Left lung (tissue), 10 donors: ENCODE data around the gene AP5Z1. TPM values are rescaled to one million over a fixed set of nuclear protein-coding genes. Genes with fewer than 3 reads are reported as not detected.

Source experiments
- ATAC-seq: fragments of 200-7000 bp; cut with Tn5 transposase; one replicate; pipeline ENCODE4 v1.9.1; 2020; ENCODE audit warnings: moderate library complexity
- DNase-seq, 4 donors: peaks; one replicate each; pipeline ENCODE4 v3.0.0-alpha.2; 2013 to 2020
- H3K27ac ChIP-seq, 2 donors: fragments of 200-600 bp; sonication (generic) in 1 of 2; one replicate each; pipeline versions ENCODE4 v1.5.0 to v1.8.0; 2020 to 2021
- H3K27me3 ChIP-seq, 2 donors: fragments of 200-600 bp; sonication (generic) in 1 of 2; one replicate each; pipeline versions ENCODE4 v1.5.0 to v1.8.0; 2020 to 2021
- H3K36me3 ChIP-seq, 2 donors: fragments of 200-600 bp; sonication (generic) in 1 of 2; one replicate each; pipeline versions ENCODE4 v1.5.0 to v1.8.0; 2020 to 2021
- H3K4me1 ChIP-seq, 2 donors: fragments of 200-600 bp; one replicate each; pipeline ENCODE4 v1.8.0; 2021
- H3K4me3 ChIP-seq, 2 donors: fragments of 200-600 bp; sonication (generic) in 1 of 2; one replicate each; pipeline versions ENCODE4 v1.5.0 to v1.8.0; 2020 to 2021; ENCODE audit warnings: mild to moderate bottlenecking in 1 of 2
- H3K9me3 ChIP-seq, 2 donors: fragments of 200-600 bp; sonication (generic) in 1 of 2; one replicate each; pipeline versions ENCODE4 v1.5.0 to v1.8.0; 2020 to 2021
- intact Hi-C, 2 donors: fragments of 100-400 bp; cut with DNase I; formaldehyde crosslinking; loops; one replicate each; pipeline versions ENCODE4 v1.11.2 to v1.14.2; 2022
- polyA plus RNA-seq, 6 donors: library from polyadenylated mRNA; unstranded; fragments of 120-200 nt; gene quantifications; one replicate each; pipeline ENCODE4 v1.2.1, GENCODE V29; 2013; ENCODE audit not compliant: insufficient read length in 6 of 6
- total RNA-seq, 2 donors: library from RNA; stranded (reverse); fragmentation: NEBNext Ultra II Directional; extraction: Animal tissue kit (Norgen Biotek cat#: 25700); gene quantifications; one replicate each; pipeline ENCODE4 v1.2.1, GENCODE V29; 2021
- TF ChIP-seq, protein P1 (sequence below), 2 donors: fragments of 200-600 bp; sonication (generic) in 1 of 2; IDR thresholded peaks; one replicate each; pipeline versions ENCODE4 v1.5.0 to v1.8.0; 2021; ENCODE audit warnings: antibody characterized with exemption in 2 of 2
- donor health status: DM: no; HTN: yes; CAD: no.
- donor health status: DM: no; HTN: no; CAD: no.

Gene AP5Z1
- total and polyA plus RNA-seq, 8 donors: 16.9 to 49.5 (median 22.5) TPM

GRCh38 chr7:4733936-4734528 lies 41.4 kb upstream of the AP5Z1 start:
- intact Hi-C loops: no loop called here
- Histone ChIP-seq H3K27me3 (no peaks in the 10 kb centered on the region), H3K4me3 (no peak overlapping the region), H3K36me3 (peaks cover 0 to 8% of the 10 kb centered on the region in 2 donors), H3K9me3 (no peaks in the 10 kb centered on the region), H3K4me1 (peaks cover 9 to 55% of the 10 kb centered on the region in 2 donors), H3K27ac (peak overlapping the region in 1 of 2 donors; percentile 18)
- ATAC-seq (no peak), DNase-seq (no peak)
- TF ChIP-seq, protein P1, sequence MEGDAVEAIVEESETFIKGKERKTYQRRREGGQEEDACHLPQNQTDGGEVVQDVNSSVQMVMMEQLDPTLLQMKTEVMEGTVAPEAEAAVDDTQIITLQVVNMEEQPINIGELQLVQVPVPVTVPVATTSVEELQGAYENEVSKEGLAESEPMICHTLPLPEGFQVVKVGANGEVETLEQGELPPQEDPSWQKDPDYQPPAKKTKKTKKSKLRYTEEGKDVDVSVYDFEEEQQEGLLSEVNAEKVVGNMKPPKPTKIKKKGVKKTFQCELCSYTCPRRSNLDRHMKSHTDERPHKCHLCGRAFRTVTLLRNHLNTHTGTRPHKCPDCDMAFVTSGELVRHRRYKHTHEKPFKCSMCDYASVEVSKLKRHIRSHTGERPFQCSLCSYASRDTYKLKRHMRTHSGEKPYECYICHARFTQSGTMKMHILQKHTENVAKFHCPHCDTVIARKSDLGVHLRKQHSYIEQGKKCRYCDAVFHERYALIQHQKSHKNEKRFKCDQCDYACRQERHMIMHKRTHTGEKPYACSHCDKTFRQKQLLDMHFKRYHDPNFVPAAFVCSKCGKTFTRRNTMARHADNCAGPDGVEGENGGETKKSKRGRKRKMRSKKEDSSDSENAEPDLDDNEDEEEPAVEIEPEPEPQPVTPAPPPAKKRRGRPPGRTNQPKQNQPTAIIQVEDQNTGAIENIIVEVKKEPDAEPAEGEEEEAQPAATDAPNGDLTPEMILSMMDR (IDR thresholded peaks at IDR 0.05): no peak

GRCh38 chr7:4734587-4735345 lies 40.7 kb upstream of the AP5Z1 start:
- DNase-seq (no peak), ATAC-seq (no peak)
- Histone ChIP-seq H3K27me3 (no peaks in the 10 kb centered on the region), H3K9me3 (no peaks in the 10 kb centered on the region), H3K4me3 (no peak overlapping the region), H3K4me1 (peaks cover 17 to 63% of the 10 kb centered on the region in 2 donors), H3K27ac (peak overlapping the region in 1 of 2 donors; percentile 18), H3K36me3 (peaks cover 0 to 8% of the 10 kb centered on the region in 2 donors)
- intact Hi-C loops: no loop called here
- TF ChIP-seq, protein P1 (IDR thresholded peaks at IDR 0.05): no peak

DNA sequence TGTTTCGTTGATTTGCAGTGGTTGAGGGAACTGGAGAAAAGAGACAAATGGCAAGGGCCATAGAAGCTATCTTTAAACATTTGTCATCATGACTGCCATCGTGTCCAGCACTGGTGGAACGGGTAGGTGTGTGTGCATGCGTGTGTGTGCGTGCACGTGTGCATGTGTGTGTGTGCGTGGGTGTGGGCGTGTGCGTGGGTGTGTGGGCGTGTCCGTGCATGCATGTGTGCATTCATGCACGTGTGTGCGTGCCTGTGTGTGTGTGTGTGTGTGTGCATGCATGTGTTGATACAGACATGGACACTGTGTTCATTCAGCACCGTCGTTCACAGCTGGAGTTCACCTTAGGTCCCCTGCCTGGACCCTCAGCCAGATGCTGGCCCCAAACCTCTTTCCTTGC lies 38.1 kb upstream of the AP5Z1 start:
- TF ChIP-seq, protein P1 (IDR thresholded peaks at IDR 0.05): no peak
- intact Hi-C loops: no loop called here
- no peak overlapping the region for H3K27ac ChIP-seq

DNA sequence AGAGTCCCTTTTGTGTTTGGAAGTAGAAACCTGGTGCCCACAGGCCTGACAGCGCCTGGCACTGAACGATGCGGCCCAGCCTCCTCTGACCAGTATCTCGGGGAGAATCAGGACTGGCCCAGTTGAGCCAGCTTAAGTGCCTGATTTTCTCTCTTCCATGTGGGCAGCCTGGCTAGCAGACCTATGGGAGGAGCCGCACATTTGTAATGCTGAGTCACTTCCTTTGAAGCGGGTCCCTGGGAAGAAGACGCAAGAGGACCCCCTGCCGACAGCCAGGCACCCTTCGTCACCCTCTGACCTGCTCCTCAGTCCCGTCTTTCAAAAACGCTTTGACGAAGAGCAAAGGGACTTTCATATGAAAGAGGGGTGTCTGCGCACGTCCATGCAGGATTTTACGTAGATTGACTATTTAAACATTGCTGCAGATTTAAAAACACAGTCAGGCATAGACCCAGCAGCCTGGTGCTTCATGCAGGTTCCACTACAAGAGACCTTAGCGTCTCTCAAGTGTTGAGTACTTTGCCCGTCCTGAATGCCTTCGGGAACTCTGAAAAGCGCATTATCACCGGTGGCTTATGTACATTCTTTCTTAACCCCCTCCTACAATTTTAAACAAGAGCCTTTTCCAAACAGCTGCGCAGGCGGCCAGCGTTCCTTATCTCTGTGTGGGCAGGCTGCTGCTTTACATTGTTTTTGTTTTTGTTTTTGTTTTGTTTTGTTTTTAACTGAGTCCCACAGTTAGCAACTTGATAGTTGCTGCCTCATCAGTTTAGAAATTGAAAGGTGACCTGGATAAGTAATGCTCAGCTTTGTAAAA lies 36.5 kb upstream of the AP5Z1 start:
- H3K4me3 ChIP-seq: peak overlapping the region; percentile 5 to 19
- TF ChIP-seq, protein P1 (IDR thresholded peaks at IDR 0.05): no peak
- ATAC-seq: peak; percentile 80
- H3K9me3 ChIP-seq: no peaks in the 10 kb centered on the region
- H3K36me3 ChIP-seq: peaks cover 0 to 25% of the 10 kb centered on the region in 2 donors
- peak overlapping the region; percentile 71 to 80 for H3K27ac ChIP-seq
- H3K27me3 ChIP-seq: no peaks in the 10 kb centered on the region
- peak in 2 of 4 donors; percentile 55 to 61 for DNase-seq
- intact Hi-C loops: no loop called here
- H3K4me1 ChIP-seq: peaks cover 24 to 61% of the 10 kb centered on the region in 2 donors

More for the DNA sequence above, 38.1 kb upstream of the AP5Z1 start:
- H3K27me3 ChIP-seq: no peaks in the 10 kb centered on the region
- H3K9me3 ChIP-seq: no peaks in the 10 kb centered on the region
- DNase-seq (no peak), ATAC-seq (no peak)
- peaks cover 0 to 16% of the 10 kb centered on the region in 2 donors for H3K36me3 ChIP-seq
- no peak overlapping the region for H3K4me3 ChIP-seq
- H3K4me1 ChIP-seq: peaks cover 18 to 65% of the 10 kb centered on the region in 2 donors
